ENCODE measurements around the gene CYP39A1. TPM values are rescaled to one million over a fixed set of nuclear protein-coding genes. Genes with fewer than 3 reads are reported as not detected.
A peak's percentile ranks its signal among the peaks of the same experiment; 100 is the strongest.

CYP39A1 gene
- total and polyA plus RNA-seq, 5 donors: 3.3 to 8.7 (median 7.1) TPM

DNA sequence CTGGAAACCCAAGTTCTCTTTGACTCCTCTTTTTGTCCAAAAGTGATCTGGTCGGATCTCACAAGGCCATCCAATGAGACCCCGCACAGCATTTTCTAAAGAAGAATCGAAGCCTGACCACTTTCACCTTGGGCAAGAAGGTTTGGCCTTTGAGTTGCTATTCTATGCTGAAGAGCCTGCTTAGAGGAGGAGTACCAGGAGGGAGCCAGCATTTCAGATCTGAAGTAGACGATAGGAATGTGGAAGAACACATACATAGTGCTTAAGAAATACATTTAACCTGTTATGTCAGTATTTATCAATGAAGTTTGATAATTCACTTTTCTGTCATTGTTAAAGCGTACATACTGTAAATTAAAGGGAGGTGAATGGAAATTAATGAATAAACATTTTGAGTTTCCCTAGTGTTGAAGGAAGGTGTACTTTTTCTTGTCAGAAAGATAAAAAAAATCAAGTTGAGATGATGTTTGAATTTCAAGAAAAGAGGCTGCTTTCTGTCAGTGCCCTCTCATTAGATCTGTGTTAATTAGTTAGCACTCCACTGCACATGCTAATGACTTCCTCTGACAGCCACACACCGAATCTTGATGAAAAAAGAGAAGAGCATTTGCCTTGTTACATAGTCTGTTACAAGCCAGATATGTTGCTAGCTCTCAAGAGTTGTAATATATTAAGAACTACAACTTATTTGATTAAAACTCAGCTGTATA lies 24.1 kb upstream of the CYP39A1 start:
- Histone ChIP-seq H3K4me1 (ENCODE audit: control insufficient read depth, insufficient read depth, low read length) (no peaks in the 10 kb centered on the region), H3K9me3 (ENCODE audit: control insufficient read depth, low read length) (no peaks in the 10 kb centered on the region), H3K27ac (ENCODE audit: low read length) (no peak overlapping the region), H3K4me3 (ENCODE audit: low read length) (no peak overlapping the region), H3K27me3 (ENCODE audit: control insufficient read depth, insufficient read depth) (no peaks in the 10 kb centered on the region)
- no peak for ATAC-seq
- intact Hi-C loops (cut with DNase I): no loop called here
- 89% methylated on average over 6 of the region's 6 CpGs for WGBS
- no peak for DNase-seq

DNA sequence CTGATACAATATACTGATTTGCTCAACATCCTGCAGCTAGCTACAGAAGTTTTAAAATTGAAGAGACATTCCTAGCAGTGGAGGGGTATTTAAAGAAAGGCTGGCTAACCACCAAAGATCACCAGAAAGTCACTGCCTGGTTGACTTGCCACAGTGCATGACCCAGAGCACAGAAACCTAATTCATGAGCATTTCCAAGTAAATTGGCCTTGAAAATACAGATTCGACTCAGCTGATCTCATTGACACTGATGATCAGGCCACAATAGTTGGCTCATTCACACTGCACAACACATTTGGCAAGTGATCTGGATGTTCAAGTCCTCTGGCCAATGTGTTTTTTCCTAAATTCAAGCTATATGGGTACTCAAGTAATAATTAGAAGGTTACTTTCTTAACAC lies 21.8 kb upstream of the CYP39A1 start:
- H3K9me3 ChIP-seq (ENCODE audit: control insufficient read depth, low read length): no peaks in the 10 kb centered on the region
- intact Hi-C loops (cut with DNase I): no loop called here
- no peaks in the 10 kb centered on the region for H3K27me3 ChIP-seq (ENCODE audit: control insufficient read depth, insufficient read depth)
- H3K27ac ChIP-seq (ENCODE audit: low read length): no peak overlapping the region
- DNase-seq (no peak), ATAC-seq (no peak)
- no peaks in the 10 kb centered on the region for H3K4me1 ChIP-seq (ENCODE audit: control insufficient read depth, insufficient read depth, low read length)
- WGBS: 76% methylated on average over 1 of the region's 1 CpG
- H3K4me3 ChIP-seq (ENCODE audit: low read length): no peak overlapping the region

DNA sequence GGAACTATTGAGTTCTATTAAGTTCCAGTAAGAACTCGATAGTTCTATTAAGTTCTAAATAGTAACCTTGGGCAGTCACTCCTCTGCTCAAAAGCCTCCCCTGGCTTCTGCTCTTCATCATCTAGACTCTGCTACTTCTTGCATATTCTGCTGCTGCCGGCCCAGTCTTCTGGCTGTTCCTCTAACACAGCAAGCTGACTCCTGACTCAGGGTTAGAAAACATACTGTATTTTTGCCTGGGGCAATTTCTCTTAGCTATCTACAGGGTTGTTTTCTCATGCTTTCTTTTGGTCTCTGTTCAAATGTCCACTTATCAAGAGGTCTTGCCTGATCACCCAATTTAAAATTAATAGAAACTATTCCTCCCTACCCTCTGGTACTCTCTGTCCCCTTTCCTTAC lies 14.8 kb upstream of the CYP39A1 start:
- ATAC-seq (no peak), DNase-seq (no peak)
- intact Hi-C loops (cut with DNase I): no loop called here
- Histone ChIP-seq H3K27ac (ENCODE audit: low read length) (no peak overlapping the region), H3K27me3 (ENCODE audit: control insufficient read depth, insufficient read depth) (no peaks in the 10 kb centered on the region), H3K4me3 (ENCODE audit: low read length) (no peak overlapping the region), H3K9me3 (ENCODE audit: control insufficient read depth, low read length) (no peaks in the 10 kb centered on the region), H3K4me1 (ENCODE audit: control insufficient read depth, insufficient read depth, low read length) (no peaks in the 10 kb centered on the region)
- WGBS: 98% methylated on average over 2 of the region's 2 CpGs

DNA sequence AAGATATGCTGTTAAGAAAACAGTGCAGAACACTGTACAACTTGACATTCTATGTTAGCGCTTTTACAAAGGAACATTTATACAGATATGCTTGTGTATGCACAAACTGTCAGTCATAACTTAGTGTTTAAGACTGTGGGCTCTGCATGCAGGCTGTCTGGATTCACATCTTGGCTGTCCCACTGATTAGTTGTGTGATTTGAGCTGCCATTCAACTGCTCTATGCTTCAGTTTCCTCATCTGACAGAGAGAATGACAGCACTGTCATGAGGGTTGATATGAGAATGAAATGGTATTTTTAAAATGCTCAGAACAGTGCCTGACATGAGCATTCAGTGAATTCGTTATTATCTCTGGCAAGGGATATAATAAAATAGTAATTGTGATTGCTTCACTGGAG lies 8.9 kb upstream of the CYP39A1 start:
- 62% methylated on average over 2 of the region's 2 CpGs for WGBS
- no peak overlapping the region for H3K27ac ChIP-seq (ENCODE audit: low read length)
- no peak overlapping the region for H3K4me3 ChIP-seq (ENCODE audit: low read length)
- H3K4me1 ChIP-seq (ENCODE audit: control insufficient read depth, insufficient read depth, low read length): no peaks in the 10 kb centered on the region
- ATAC-seq (no peak), DNase-seq (no peak)
- intact Hi-C loops (cut with DNase I): no loop called here
- no peaks in the 10 kb centered on the region for H3K27me3 ChIP-seq (ENCODE audit: control insufficient read depth, insufficient read depth)
- H3K9me3 ChIP-seq (ENCODE audit: control insufficient read depth, low read length): no peaks in the 10 kb centered on the region

DNA sequence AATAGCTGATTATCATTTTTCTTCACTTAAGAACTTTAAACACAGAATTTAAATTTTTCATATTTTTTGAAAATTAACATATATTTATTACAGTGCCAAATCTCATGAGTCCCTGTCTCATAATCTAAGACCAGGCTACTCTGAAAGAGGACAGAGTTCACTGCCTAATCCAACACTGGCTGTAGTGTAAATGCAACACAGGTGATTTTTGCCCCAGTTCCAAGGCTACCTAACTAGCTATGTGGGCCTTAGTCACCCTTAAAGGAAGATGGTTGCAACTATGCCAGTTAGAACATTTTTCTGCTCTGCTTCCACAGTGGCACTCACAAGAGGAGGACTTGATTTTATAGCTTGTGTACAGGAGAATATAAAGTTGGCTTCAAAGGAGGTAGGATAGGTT lies 5.0 kb upstream of the CYP39A1 start:
- no peak for DNase-seq
- no peak overlapping the region for H3K4me3 ChIP-seq (ENCODE audit: low read length)
- ATAC-seq: no peak
- no peaks in the 10 kb centered on the region for H3K9me3 ChIP-seq (ENCODE audit: control insufficient read depth, low read length)
- no peaks in the 10 kb centered on the region for H3K4me1 ChIP-seq (ENCODE audit: control insufficient read depth, insufficient read depth, low read length)
- intact Hi-C loops (cut with DNase I): no loop called here
- H3K27ac ChIP-seq (ENCODE audit: low read length): no peak overlapping the region
- no peaks in the 10 kb centered on the region for H3K27me3 ChIP-seq (ENCODE audit: control insufficient read depth, insufficient read depth)

DNA sequence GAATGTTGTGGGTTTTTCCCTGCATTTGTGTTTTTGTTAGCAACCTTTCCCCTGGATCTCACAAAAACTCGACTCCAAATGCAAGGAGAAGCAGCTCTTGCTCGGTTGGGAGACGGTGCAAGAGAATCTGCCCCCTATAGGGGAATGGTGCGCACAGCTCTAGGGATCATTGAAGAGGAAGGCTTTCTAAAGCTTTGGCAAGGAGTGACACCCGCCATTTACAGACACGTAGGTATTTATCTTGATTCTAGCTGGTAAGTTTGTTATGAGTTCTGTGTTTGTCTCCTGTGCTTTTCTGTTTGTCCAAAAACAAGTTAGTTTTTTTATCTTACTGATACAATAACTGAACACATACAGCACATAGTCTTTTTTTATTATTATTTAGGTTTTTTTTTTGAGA lies 3.2 kb upstream of the CYP39A1 start:
- ATAC-seq (no peak), DNase-seq (no peak)
- no peak overlapping the region for H3K4me3 ChIP-seq (ENCODE audit: low read length)
- no peak overlapping the region for H3K27ac ChIP-seq (ENCODE audit: low read length)
- H3K27me3 ChIP-seq (ENCODE audit: control insufficient read depth, insufficient read depth): no peaks in the 10 kb centered on the region
- H3K4me1 ChIP-seq (ENCODE audit: control insufficient read depth, insufficient read depth, low read length): no peaks in the 10 kb centered on the region
- H3K9me3 ChIP-seq (ENCODE audit: control insufficient read depth, low read length): no peaks in the 10 kb centered on the region
- intact Hi-C loops (cut with DNase I): no loop called here
- WGBS: 70% methylated on average over 6 of the region's 6 CpGs

DNA sequence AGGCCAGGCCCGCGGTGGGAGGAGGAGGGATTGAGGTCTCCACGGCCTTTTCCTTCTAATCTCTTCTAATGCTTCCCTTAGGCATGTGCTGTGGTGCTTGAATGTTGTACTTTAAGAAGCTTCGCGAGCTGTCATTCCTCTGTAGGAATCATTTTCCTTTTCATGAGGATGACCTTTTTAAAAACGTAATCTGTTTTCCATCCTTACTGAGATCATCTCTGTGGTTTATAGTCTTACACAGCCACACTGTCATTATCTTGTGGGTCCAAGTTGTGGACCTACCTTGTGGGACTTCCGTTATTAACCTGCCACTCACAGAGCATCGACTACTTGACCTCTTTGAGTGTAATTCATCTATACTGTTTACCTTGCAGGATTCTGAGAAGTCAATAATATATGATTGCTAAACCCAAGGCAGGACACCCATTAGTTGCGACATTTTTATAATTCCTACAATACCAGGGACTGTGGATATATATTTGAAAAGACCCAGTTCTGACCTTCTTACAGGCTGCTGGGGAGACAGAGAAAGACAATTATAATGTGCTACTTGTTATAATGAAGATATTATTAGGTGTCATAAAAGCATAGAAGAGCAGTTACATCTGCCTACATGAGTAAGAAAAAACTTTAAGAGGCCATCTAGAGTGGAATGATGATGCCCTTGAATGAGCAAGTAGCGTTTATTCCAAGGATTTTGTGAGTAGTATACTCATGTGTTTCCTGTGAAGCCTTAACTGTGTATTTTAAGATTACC lies 999 bp upstream of the CYP39A1 start:
- intact Hi-C loops (cut with DNase I): no loop called here
- peak overlapping the region; percentile 79 for H3K4me3 ChIP-seq (ENCODE audit: low read length)
- DNase-seq (no peak), ATAC-seq (no peak)
- H3K27me3 ChIP-seq (ENCODE audit: control insufficient read depth, insufficient read depth): no peaks in the 10 kb centered on the region
- H3K9me3 ChIP-seq (ENCODE audit: control insufficient read depth, low read length): no peaks in the 10 kb centered on the region
- peak overlapping the region; percentile 80 for H3K27ac ChIP-seq (ENCODE audit: low read length)
- 28% methylated on average over 10 of the region's 10 CpGs for WGBS
- no peaks in the 10 kb centered on the region for H3K4me1 ChIP-seq (ENCODE audit: control insufficient read depth, insufficient read depth, low read length)

DNA sequence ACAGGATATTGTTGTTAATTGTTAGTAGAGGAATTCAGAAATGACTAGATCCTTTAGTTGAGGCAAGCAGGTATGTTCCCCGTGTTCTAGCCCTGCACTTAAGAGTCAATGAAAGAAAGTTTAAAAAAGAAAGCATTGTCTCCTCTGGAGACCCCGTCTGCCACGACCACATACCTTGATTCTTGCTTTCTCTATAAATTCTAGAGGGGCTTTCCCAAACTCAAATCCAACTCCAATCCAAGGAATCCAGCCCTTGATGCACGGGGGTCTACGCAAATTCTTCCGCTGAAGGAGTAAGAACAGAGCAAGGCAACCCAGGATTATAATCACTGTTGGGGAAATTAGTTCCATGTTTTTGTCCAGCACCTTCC lies 401 bp downstream of the CYP39A1 start:
- Histone ChIP-seq H3K4me1 (ENCODE audit: control insufficient read depth, insufficient read depth, low read length) (no peaks in the 10 kb centered on the region), H3K4me3 (ENCODE audit: low read length) (peak overlapping the region; percentile 79), H3K27ac (ENCODE audit: low read length) (no peak overlapping the region), H3K27me3 (ENCODE audit: control insufficient read depth, insufficient read depth) (no peaks in the 10 kb centered on the region), H3K9me3 (ENCODE audit: control insufficient read depth, low read length) (no peaks in the 10 kb centered on the region)
- 5% methylated on average over 6 of the region's 6 CpGs for WGBS
- intact Hi-C loops (cut with DNase I): no loop called here
- DNase-seq (no peak), ATAC-seq (no peak)

DNA sequence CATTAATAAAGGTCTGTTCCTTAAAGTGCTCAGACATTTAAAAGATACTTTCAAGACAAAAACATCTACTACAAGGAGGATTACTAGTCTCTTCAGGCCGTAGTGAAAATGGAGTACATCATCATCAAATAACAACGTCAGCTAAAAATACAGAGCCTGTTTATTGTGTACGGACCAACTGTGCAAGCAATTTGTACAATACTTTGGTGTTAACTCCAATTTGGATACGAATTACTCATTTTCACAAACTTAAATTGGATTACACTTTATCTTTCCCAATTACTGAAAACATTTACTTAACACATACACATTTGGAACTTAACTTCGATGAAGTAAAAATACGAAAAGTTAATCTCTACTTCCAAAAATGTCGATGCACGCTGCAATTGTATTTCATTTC lies 802 bp downstream of the CYP39A1 start:
- intact Hi-C loops (cut with DNase I): no loop called here
- Histone ChIP-seq H3K4me3 (ENCODE audit: low read length) (peak overlapping the region; percentile 79), H3K27ac (ENCODE audit: low read length) (no peak overlapping the region)

DNA sequence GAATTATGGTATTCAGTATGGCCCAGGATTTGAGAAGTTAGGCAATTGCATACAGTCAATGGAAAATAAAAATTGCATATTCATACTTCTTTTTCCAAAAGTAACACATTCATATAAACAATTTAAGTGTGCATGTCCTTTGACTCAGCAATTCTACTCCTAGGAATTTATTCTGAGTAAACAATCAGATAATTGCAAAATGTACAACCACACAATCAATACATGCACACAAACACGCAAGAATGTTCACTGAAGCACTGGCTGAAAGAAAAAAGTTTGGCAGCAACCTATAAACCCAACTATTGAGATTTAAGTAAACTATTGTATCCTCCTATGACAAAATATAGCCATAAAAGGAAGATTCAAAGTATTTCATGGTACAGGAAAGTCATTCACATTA lies 1.6 kb downstream of the CYP39A1 start:
- 76% methylated on average over 1 of the region's 1 CpG for WGBS
- Histone ChIP-seq H3K27me3 (ENCODE audit: control insufficient read depth, insufficient read depth) (no peaks in the 10 kb centered on the region), H3K9me3 (ENCODE audit: control insufficient read depth, low read length) (no peaks in the 10 kb centered on the region), H3K4me1 (ENCODE audit: control insufficient read depth, insufficient read depth, low read length) (no peaks in the 10 kb centered on the region), H3K27ac (ENCODE audit: low read length) (no peak overlapping the region), H3K4me3 (ENCODE audit: low read length) (no peak overlapping the region)
- intact Hi-C loops (cut with DNase I): no loop called here
- DNase-seq: no peak
- ATAC-seq: no peak

More for the DNA sequence above, 802 bp downstream of the CYP39A1 start:
- no peaks in the 10 kb centered on the region for H3K27me3 ChIP-seq (ENCODE audit: control insufficient read depth, insufficient read depth)
- H3K4me1 ChIP-seq (ENCODE audit: control insufficient read depth, insufficient read depth, low read length): no peaks in the 10 kb centered on the region
- ATAC-seq (no peak), DNase-seq (no peak)
- 22% methylated on average over 8 of the region's 8 CpGs for WGBS
- no peaks in the 10 kb centered on the region for H3K9me3 ChIP-seq (ENCODE audit: control insufficient read depth, low read length)

DNA sequence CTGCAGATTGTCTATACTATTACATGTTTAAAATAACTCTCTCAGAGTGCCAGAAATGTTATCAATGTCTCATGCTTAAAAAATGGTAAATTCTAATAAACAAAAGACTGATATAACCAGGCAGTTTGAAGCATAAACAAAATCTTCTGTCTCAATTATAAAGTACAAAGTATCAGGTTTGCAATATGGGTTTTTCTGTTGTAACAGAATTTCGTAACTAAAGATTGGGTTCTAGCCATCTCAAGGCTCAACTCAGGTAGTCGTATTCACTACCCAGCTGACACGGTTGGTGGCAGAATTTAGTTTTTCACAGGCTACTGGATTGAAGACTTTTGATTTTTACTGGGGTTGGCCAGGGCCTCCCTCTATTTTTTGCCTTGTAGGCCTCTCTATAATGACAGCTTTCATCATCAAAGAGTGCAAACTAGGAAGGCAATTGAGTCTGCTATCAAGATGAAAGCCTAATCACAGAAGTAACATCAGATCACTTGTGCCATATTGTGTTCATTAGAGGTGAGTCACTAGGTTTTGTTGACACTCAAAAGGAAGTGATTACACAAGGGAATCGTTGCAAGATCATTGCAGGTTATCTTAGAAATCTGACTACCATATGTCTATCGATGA lies 3.6 kb downstream of the CYP39A1 start:
- H3K4me1 ChIP-seq (ENCODE audit: control insufficient read depth, insufficient read depth, low read length): no peaks in the 10 kb centered on the region
- WGBS: 81% methylated on average over 5 of the region's 5 CpGs
- intact Hi-C loops (cut with DNase I): no loop called here

More for the DNA sequence above, 3.6 kb downstream of the CYP39A1 start:
- Histone ChIP-seq H3K27ac (ENCODE audit: low read length) (no peak overlapping the region), H3K4me3 (ENCODE audit: low read length) (no peak overlapping the region), H3K9me3 (ENCODE audit: control insufficient read depth, low read length) (no peaks in the 10 kb centered on the region), H3K27me3 (ENCODE audit: control insufficient read depth, insufficient read depth) (no peaks in the 10 kb centered on the region)
- DNase-seq (no peak), ATAC-seq (no peak)

All from right cardiac atrium (tissue), 5 donors.